HG03558 (cell line): ENCODE measurements around the gene AKAP17A.
"Not testable (repeated sequence)": the region's sequence is repeated elsewhere in the genome, so short reads cannot be mapped to it uniquely, and the experiment has no call there.

Experiments
- ATAC-seq: cut with Tn5 transposase; IDR thresholded peaks from one replicate; pipeline ENCODE4 v1.9.1; 2021; ENCODE audit warnings: moderate number of reproducible peaks; ENCODE audit not compliant: unreplicated experiment; ENCODE audit errors: extremely low read depth

AKAP17A gene, protein sequence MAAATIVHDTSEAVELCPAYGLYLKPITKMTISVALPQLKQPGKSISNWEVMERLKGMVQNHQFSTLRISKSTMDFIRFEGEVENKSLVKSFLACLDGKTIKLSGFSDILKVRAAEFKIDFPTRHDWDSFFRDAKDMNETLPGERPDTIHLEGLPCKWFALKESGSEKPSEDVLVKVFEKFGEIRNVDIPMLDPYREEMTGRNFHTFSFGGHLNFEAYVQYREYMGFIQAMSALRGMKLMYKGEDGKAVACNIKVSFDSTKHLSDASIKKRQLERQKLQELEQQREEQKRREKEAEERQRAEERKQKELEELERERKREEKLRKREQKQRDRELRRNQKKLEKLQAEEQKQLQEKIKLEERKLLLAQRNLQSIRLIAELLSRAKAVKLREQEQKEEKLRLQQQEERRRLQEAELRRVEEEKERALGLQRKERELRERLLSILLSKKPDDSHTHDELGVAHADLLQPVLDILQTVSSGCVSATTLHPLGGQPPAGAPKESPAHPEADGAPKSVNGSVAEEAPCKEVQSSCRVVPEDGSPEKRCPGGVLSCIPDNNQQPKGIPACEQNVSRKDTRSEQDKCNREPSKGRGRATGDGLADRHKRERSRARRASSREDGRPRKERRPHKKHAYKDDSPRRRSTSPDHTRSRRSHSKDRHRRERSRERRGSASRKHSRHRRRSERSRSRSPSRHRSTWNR

GRCh38 chrX:1591102-1591862 lies at the start of gene AKAP17A:
TSS of gene AKAP17A (plus strand) at chrX:1591604. CDS start at chrX:1593463, 1,859 bp downstream.
- peak; percentile 50 for ATAC-seq

- no peak for ATAC-seq
Measured at GRCh38 chrX:1542994-1543725, 48.2 kb upstream of the AKAP17A start.

GRCh38 chrX:1545776-1546408 lies 45.5 kb upstream of the AKAP17A start:
- no peak for ATAC-seq

DNA sequence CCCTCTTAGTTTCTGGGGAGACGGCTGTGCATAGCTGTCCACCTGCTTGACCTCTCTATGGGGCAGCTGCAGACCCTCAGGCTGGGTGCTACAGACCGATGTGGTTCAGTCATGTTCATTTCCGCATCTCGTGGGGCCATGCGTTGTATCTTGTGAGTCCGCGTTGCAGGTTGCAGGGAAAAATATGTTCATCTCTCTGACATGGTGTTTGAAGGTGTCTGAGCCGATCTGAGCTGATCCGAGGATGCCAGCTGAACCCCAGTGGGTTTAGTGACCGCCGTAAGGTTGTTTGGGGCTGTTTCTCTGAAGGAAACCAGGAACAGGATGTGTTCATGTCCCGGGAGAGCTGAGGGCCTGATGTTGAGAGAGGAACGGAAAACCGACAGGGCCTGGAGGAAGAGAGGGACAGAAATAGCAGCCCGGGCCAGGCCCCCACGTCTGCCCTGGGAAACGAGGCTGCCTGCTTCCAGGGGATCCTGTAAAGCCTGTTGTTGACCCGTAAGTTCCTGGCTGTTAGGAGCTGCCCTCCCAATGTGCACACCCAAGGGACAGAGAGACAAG lies 44.6 kb upstream of the AKAP17A start:
- ATAC-seq, result no peak

GRCh38 chrX:1551959-1552546 lies 39.4 kb upstream of the AKAP17A start:
- ATAC-seq, result no peak

DNA sequence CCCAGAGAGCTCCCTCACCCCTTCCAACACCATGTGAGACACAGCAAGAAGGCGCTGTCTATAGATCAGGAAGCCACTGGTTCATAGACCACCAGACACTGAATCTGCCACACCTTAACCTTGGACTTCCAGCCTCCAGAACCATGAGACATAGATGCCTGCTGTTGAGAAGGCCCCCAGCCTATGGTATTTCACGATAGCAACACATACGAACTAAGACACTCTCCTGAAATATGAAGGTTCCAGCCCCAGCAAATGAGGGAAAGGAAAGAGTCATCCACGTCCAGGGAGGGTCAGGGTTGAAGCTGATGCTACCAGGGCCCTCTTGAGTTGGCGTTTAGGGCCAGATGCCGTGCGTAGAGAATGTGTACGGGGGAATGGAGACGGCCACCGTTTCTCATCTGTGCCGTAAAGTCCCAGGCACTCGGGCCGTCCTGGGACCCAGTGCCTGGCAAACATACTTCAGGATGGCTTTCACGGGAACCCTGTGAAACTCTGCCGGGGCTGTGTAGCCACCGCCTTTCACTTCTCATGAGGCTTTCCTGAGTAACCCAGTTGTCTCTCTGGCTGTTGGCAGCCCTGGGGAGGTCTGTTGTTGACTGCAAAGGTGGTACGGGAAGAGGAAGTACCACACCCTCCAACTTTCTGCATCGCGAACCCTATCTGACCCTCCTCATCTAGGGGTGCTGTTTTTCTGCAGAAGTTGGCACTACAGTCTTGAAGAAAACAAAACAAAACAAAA lies 36.8 kb upstream of the AKAP17A start:
- ATAC-seq, result no peak

DNA sequence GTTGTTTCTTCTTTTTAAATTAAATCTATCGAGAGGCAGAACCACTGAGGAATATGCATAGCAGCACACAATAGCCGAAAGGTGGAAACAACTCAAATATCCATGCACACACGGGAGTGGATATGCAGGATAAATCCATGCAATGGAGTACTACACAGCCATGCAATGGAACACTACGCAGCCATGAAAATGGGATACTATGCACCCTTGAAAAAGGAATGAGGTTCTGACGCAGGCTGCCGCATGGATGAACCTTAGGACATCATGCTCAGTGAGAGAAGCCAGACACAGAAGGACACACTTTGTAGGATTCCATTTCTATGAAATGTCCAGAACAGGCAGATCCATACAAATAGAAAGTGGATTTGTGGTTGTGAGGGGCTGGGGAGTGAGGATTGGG lies 36.0 kb upstream of the AKAP17A start:
- ATAC-seq, result no peak

DNA sequence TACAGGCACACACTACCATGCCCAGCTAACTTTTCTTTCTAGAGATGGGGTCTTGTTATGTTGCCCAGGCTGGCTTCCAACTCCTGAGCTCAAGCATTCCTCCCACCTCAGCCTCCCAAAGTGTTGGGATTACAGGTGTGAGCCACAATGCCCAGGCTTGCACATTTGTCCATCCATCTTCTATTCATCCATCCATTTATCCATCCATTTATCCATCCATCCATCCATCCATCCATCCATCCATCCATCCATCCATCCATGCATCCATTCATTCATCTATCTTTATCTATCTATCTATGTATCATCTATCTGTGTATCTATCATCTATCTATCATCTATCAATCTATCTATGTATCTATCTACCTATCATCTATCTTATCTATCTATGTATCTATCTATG lies 34.0 kb upstream of the AKAP17A start:
- ATAC-seq, result not testable (repeated sequence)

DNA sequence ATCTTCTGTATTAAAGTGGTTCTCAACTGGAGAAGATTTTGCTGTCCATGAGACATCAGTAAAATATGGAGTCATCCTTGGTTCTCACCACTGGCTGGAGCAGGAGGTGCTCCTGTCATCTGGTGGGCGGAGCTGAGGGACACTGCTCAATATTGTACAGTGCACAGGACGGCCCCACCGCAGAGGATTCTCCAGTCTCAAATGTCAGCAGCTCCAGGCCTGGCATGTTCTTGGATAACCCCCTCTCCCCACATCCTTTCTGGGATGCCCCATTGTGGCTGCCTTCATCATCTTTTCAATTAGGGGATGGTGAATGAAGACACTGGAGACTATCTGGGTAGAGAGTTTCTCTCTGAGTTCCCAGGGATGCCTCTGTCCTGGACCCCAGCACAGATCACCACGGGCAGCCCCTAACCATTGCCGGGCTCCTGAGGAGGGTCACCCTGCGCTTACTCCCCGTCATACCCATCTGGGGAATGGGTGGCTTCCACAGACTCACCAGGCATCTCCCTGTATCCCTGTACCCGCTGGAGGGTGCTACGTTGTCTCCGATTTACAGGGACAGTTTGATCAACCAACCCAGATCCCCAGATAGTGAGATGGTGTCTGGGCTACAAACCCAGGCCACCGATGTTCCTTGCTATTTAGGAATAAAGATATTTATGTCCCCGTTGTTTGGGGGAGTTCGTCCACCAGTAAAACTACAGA lies 32.5 kb upstream of the AKAP17A start:
- ATAC-seq, result no peak

DNA sequence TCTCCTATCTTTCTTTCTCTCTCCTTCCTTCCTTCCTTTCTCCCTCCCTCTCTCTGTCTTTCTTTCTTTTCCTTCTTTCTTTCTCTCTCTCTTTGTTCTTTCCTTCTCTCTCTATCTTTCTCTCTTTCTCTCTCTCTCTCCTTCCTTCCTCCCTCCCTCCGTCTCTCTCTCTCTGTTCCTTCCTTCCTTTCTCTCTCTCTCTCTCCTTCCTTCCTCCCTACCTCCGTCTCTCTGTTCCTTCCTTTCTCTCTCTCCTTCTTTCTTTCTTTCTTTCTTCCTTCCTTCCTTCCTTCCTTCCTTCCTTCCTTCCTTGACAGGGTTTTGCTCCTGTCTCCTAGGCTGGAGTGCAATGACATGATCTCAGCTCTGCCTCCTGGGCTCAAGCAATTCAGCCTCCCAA lies 30.2 kb upstream of the AKAP17A start:
- ATAC-seq, result no peak

GRCh38 chrX:1564077-1564476 lies 27.3 kb upstream of the AKAP17A start:
- not testable (repeated sequence) for ATAC-seq

DNA sequence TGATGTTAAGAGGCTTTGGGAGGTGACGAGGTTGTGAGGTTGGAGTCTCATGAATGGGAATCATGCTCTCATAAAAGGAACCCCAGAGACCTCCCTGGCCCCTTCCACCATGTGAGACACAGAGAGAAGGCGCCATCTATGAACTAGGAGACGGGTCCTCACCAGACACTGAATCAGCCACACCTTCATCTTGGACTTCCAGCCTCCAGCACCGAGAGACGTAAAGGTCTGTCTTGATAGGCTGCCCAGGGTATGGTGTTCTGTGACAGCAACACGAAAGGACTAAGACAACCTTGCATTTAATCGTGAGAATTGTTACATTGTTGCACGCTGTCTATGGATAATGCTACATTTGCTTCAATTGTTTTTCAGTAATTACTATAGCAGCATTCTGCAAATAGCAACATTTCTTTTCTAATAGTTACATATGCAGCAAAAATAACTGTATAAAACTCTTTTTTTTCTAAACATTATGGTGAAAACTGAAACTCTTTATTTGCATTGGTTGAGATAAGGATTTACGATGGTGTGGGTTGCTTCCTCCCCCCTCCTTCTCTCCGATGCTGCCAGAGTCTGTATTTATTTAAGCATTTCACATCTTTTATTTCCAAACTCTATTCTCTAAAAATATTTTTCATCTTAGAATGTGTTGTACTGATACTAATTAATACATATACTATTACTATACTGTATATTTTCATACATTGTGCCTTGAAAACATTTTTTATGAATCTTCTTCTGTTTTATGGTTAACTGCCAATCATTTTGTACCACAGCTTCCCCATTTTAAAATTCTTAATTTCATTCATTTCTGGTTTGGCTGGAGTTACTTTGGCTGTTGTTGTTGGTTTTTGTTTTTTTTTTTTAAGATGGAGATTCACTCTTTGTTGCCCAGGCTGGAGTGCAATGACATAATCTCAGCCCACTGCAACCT lies 26.4 kb upstream of the AKAP17A start:
- no peak for ATAC-seq

DNA sequence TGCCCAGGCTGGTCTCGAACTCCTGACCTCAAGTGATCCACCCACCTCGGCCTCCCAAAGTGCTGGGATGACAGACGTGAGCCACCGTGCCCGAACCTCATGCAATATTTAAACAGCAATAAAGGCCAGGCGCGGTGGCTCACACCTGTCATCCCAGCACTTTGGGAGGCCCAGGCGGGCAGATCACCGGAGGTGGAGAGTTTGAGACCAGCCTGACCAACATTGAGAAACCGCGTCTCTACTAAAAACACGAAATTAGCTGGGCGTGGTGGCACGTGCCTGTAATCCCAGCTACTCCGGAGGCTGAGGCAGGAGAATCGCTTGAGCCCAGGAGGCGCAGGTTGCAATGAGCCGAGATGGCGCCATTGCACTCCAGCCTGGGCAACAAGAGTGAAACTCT lies 17.2 kb upstream of the AKAP17A start:
- ATAC-seq, result not testable (repeated sequence)

- no peak for ATAC-seq
Measured at GRCh38 chrX:1576201-1576992, 15.0 kb upstream of the AKAP17A start.

DNA sequence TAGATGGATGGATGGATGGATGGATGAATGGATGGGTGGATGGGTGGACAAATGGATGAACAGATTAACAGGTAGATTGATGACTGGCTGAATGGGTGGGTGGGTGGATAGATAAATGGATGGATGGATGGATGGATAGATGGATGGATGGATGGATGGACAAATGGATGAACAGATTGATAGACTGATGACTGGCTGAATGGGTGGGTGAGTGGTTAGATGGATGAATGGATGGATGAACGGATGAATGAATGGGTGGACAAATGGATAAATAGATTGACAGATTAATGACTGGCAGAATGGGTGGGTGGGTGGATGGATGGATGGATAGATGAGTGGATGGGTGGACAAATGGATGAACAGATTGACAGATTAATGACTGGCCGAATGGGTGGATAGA lies 13.6 kb upstream of the AKAP17A start:
- no peak for ATAC-seq
